ENCODE measurements around the gene ATP6V1G3.
"Not testable (repeated sequence)": the region's sequence is repeated elsewhere in the genome, so short reads cannot be mapped to it uniquely, and the experiment has no call there.

Gene ATP6V1G3

DNA sequence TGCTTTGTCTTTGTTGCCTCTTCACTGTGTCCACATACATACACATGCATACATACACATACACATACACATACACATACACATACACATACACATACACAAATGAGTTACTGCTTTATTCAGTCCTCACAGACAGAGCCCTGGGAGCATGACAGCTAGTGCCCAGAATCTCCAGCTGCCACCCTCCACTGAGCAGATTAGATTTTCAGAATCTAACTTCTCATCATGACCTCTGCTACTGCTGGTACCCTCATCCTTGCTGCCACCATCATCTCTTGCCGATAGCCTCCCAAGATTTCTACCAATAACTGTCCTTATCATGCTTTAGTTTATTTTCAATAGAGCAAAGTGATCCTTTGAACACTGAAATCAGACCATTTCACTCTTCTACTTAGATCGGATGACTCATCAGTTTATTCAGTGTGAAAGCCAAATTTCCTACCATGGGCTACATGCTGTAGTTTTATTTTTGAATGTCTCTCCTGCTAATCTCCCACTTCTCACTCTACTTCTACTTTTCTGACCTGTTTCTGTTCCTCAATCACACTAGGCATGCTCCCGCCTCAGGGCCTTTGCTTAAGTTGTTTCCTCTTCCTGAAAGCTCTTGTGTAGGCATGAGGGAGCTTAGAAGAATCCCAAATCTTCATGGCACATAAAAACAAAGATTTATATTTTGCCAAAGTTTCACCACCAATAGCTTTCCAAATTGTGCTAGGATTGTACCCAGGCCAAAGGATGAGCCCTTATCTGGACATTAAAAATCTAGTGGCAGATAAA lies 43.0 kb downstream of the ATP6V1G3 start:
- DNase-seq, result peak in 1 of 51 donors; percentile 10

DNA sequence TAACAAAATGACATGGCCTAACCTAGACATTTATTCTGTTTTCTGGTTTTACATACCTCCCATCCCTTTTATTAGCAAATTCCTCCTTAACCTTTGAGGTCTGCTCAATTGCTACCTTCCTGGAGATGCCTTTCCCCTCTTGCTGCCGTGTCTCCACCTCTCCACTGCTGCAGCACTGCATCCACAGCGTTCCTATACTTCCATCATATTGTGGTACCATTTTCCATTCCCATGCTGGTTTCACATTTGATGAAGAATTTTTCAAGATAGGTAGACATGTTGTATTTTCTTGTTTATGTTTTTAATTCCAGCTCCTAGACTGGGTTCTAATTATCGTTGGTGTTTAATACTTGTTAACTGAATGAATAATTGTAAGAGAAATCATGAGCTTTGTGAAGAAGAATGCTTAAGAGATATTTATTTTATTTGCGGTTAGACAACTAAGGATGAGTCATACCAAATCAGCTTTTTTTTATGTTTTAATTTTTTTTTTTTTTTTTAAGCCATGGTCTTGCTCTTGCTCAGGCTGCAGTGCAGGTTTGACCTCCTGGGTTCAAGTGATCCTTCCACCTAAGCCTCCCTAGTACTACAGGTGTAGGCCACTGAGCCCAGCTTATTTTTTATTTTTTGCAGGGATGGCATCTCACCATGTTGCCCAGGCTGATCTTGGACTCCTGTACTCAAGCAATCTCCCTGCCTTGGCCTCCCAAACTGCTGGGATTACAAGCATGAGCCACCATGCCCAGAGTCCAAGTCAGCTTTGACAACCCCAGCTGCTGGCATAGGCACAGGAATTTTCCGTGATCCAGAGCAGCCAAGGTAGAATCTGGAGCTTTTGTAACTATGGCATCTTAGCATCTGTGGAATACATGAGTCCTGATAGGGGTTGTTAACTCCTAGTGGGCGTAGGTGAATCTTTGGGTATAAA lies 44.0 kb downstream of the ATP6V1G3 start:
- DNase-seq, result no peak

DNA sequence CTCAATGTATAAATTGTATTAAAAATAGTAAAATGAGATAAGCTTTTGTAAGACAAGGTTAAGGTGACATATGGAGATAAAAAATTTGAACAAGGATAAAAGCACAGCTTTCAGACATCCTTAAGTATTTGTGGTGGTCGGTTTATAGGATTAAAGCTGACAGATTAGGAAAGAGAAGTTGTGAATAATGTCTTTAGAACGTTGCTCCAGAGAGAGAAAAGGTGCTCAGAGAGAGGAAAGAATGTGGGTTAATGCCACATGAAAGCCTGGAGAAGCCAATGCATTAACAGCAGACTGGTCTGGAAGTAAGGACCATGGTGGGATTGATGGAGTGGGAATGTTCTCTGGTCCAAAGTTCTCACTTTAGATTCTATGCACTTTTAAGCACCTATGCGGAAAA lies 44.8 kb downstream of the ATP6V1G3 start:
- no peak for DNase-seq

DNA sequence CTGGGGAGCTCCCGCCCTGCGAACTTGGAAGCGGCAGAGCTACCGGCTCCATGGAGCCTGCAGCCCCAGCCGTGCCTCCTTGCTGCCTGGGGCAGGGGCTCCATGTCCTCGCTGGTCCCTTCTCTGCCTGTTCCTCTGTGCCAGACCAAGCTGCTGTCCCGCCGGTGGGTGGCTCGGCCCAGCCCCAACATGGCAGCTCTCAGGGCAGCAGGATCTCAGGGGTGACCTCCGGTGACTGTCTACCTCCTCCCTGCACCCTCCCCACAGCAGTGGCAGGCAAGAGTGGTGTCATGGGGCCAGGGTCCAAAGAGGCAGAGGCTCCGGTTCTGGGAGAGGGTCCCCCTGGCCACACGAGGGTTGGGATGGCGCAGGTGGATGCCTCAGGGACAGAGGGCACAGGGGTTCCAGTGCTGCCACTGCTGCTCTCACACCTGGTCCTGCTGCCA lies 45.8 kb downstream of the ATP6V1G3 start:
- DNase-seq, result no peak

DNA sequence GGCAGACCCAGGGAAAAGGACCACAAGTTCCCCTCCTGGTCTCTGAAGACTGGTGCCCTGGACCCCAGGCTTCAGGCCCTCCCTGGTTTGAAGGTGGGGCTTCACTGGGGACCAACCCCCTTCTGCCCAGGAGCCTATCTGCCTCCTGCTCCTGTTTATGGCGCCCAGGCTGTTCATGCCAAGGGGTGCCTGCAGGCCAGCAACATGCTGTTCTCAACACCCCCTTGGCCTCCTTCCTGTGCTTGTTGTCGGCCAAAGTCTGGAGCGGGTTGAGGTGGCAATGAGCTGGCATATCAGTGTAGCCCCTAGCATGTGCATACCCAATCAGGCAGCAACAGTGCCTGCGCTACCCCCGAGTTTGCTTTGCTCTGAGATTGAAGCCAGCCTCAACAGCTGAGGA lies 46.3 kb downstream of the ATP6V1G3 start:
- no peak for DNase-seq

DNA sequence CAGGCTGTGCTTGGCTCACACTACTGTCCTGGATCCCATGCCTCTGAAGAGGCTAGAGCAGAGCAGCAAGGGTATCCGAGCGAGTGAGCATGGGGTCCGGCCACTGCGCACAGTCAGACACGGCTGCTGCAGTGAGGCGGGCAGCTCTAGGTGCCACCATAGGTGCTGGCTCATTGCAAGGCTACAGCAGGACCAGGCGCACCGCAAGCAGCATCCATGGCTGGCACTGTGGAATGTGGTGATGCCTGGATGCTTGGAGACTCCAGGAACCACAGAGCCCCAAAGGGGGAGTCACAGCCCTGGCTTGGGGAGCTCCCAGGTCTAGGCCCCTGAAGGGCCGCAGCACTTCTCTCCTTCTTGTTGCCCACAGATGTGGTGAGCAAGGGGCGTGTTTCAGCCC lies 47.2 kb downstream of the ATP6V1G3 start:
- DNase-seq, result no peak

DNA sequence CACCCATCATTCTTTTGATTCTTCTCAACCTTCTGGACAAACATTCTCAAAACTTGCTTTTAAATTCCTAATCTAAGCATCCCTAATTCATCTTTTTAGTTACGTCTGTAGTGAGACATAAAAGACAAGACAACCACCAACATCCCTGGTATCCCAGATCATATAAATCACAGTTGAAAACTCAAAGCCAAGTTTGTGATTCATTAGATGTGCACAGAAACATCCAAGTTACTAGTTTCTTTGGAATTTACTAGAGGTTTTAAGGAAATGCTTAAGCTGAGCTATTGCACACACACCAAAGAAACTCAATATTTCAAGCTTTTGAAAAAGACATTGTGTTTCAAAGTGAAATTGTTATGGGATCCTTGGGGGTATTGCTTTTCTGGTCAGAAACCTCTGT lies 47.6 kb downstream of the ATP6V1G3 start:
- no peak for DNase-seq

DNA sequence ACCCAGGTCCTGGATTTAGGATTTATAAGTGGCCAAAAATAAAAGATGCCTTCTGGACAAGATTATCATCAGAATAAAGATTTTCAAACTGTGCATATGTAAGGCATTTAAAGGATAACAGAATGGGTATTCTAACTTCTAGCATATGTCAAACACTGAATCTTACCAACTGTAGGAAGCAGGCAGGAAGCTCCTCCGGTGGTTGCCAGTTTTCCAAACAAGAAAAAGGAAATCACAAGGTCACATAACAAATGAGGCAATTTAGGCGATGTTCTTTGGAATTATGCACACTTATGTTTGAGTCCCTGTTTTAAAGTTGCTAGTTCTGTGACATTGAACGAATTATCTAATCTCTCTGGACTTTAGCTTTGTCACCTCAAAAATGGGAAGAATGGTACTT lies 48.9 kb downstream of the ATP6V1G3 start:
- no peak for DNase-seq

DNA sequence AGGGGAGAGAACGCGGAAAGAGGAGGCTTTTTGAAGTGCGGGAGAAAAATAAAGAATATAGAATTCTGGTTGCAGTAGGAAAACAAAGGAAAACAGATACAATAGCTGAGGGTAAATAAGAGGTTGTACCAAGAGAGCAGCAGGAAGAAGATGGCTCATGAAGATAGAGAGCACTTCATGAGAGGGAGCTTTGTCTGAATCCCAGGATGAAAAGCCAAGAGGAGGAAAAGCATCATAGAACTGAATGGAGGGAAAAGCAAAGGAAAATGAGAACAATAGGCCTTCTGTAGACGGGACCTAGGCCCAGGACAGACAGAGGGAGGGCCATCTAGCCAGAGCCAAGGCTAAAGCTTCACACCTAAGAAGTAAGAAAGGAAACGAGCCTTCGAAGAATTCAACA lies 49.5 kb downstream of the ATP6V1G3 start:
- DNase-seq, result no peak

DNA sequence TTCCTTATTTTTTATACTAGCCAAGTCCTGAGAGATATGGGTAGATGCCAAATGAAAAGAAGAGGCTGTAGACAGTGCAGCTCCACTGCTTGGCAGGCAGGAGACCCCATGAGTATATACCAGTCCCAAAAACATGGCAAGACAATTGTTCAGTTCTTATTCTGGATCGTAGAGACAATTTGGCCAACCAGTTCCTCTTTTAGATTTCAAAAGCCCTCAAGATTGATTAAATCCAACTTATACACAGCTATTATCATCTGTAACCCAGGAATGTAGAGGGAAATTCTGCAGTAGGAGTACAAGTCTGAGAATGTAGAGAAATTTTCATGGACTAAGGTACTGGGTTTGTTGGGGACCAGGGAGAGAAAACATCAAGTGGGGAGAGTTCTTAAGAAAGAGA lies 50.3 kb downstream of the ATP6V1G3 start:
- DNase-seq, result no peak

DNA sequence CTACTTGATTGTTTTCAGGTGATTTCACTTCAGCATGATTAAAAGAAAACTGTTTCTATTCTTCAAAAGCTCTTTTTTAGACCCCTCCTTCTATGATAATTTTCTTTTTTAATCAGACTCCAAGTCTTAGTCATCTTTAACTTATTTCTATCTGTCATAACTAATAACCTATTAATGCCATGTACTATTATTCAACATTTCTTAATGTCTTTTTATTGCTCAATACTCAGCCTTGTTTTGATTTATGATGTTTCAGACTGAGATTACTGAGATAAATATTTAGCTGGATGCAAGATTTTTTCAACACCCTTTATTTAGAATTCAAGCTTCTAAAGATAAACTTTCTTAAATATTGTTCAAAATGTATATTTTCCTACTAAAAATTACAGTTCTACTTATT lies 53.6 kb downstream of the ATP6V1G3 start:
- no peak for DNase-seq

DNA sequence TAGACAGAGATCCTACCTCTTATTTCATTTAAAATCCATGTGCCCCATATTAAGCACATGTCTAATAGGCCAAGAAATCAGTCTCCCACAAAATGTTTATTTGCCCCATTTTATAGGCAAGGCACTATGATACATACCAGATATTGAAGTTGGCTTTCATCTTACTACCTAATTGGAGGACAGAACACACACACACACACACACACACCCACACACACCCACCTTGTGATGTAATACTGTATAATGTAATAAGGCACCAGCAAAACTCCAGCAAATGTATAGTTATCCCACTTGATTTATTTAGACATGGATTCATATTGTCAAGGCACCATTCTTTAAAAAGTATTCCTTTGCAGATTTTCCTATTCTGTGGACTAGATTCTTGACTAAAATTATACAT lies 56.8 kb downstream of the ATP6V1G3 start:
- no peak for DNase-seq

DNA sequence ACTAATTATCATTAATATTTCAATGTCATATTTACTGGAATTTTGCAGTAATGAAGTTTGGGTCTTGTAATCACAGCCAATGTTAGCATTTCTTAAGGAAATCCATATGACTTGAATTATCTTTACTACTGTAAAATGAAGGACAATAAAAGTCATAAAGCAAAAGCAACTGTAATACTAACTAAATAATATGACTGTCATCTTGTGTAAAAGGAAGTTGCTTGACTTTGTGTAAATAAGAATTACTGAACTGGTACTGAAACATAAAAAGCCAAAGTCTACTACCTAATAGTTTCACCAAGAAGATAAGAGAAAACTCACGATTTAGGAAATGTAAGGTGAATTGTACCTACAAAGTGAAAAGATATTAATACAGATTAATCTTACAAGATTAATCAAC lies 57.5 kb downstream of the ATP6V1G3 start:
- DNase-seq, result no peak

DNA sequence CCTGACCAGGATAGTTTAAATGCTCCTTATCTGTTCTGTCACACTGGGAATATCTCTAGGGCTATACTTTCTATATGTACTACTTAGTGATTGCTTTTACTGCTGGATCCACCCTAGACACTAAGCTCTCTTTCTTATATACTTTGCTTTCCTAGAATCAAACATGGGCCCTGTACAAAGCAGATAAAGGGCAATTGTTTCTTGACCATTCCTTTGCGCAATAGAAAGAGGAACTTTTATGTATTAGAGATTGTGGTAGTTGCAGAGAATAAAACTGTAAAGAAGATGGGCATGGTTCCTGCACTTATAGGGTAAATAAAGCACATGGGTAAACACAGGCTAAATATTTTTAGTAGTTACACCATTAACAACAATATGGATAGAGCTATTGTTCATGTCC lies 58.8 kb downstream of the ATP6V1G3 start:
- no peak for DNase-seq

DNA sequence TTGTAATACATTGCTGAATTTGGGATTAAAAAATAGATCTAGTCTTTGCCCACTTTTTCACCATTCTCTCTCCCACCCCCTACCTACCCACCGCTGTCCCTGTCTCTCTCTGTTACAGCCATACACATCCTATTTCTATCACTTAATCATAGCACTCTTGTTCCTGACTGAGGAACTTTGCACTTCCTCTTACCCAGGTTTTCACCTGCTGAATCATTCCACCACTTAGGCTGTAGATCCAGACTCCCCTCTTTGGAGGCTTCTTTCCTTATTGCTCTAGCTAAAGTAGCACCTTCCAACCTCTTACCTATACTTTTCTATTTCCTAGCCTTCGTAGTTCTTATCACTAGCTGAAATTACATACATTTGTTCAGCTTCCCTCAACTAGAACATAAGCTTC lies 59.6 kb downstream of the ATP6V1G3 start:
- no peak for DNase-seq

DNA sequence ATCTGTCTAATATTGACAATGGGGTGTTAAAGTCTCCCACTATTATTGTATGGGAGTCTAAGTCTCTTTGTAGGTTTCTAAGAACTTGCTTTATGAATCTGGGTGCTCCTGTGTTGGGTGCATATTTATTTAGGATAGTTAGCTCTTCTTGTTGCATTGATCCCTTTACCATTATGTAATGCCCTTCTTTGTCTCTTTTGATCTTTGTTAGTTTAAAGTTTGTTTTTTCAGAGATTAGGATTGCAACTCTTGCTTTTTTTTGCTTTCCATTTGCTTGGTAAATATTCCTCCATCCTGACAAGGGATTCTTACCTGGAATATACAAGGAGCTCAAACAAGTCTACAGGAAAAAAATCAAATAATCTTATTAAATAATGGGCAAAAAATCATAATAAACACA lies 63.1 kb downstream of the ATP6V1G3 start:
- DNase-seq, result not testable (repeated sequence)
